ENCODE measurements around the gene ACOT12. TPM values are rescaled to one million over a fixed set of nuclear protein-coding genes. Genes with fewer than 3 reads are reported as not detected.

ACOT12 gene
- total RNA-seq, 4 donors from 2014 or later = not detected

DNA sequence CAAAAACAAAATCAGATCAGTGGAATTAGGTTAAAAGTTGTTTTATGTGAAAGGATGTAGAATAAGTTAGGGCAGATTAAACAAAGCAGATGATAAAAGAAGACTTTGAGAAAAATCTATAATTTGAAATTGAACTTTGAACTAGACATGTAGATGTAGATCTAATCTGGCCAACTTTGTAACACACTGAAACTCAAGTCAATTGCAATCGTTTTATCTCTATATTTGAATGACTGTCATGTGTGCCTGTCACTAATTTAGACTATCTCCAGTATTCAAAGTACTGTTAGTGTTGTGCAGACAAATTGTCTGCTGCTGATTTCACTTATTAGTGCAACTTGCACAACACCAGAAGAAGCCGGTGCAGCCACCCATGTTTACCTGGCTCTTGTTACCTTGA lies 39.8 kb downstream of the ACOT12 start:
- H3K36me3 ChIP-seq = no peaks in the 10 kb centered on the region
- DNase-seq = no peak
- H3K4me1 ChIP-seq = peaks cover 0 to 16% (median 0%) of the 10 kb centered on the region in 4 donors
- H3K9me3 ChIP-seq = no peaks in the 10 kb centered on the region
- intact Hi-C loops (cut with DNase I; ENCODE audit: low total_unique reads) (no loop called here), in situ Hi-C loops (cut with MboI; ENCODE audit: low pct_ligation_motif_present in 1 of 4, low pct_unique_long_range_greater_than_20kb in 1 of 4, low sequenced_read_pairs in 3 of 4) (no loop called here)
- WGBS, 2 donors (ENCODE audit: low coverage in 1 of 2) = 0 to 63% methylated on average over 1 to 2 of the region's 2 CpGs
- no peak overlapping the region for H3K4me3 ChIP-seq
- TF ChIP-seq, protein P1, sequence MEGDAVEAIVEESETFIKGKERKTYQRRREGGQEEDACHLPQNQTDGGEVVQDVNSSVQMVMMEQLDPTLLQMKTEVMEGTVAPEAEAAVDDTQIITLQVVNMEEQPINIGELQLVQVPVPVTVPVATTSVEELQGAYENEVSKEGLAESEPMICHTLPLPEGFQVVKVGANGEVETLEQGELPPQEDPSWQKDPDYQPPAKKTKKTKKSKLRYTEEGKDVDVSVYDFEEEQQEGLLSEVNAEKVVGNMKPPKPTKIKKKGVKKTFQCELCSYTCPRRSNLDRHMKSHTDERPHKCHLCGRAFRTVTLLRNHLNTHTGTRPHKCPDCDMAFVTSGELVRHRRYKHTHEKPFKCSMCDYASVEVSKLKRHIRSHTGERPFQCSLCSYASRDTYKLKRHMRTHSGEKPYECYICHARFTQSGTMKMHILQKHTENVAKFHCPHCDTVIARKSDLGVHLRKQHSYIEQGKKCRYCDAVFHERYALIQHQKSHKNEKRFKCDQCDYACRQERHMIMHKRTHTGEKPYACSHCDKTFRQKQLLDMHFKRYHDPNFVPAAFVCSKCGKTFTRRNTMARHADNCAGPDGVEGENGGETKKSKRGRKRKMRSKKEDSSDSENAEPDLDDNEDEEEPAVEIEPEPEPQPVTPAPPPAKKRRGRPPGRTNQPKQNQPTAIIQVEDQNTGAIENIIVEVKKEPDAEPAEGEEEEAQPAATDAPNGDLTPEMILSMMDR (IDR thresholded peaks at IDR 0.05) = no peak
- no peak overlapping the region for H3K27ac ChIP-seq
- H3K27me3 ChIP-seq = no peaks in the 10 kb centered on the region

DNA sequence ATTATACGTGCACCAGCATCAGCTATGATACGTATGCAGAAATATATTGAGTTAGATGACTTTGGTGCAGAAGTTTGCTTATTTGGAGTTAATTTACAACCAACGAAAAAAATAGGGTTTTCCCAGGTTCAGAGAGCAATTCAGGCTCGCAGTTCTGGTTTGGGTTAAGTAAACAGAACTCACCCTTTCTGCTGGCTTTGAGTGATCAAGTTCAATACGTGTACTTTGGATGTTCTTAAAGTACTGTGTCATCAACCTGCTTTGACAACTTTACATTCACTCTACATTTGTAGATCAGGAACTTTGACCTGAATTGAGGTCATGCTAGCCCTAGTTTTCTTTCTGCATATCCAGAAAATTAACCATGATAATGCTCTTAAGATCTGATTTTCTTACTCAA lies 40.7 kb downstream of the ACOT12 start:
- Histone ChIP-seq H3K9me3 (no peaks in the 10 kb centered on the region), H3K4me3 (no peak overlapping the region), H3K4me1 (peaks cover 0 to 16% (median 0%) of the 10 kb centered on the region in 4 donors), H3K27ac (no peak overlapping the region), H3K27me3 (no peaks in the 10 kb centered on the region), H3K36me3 (no peaks in the 10 kb centered on the region)
- TF ChIP-seq POLR2A (IDR thresholded peaks at IDR 0.05) = no peak
- TF ChIP-seq, protein P1 (IDR thresholded peaks at IDR 0.05) = no peak
- no peak for TF ChIP-seq EP300 (IDR thresholded peaks at IDR 0.05; ENCODE audit: low read depth)
- TF ChIP-seq POLR2AphosphoS5 (IDR thresholded peaks at IDR 0.05) = no peak
- WGBS, 2 donors (ENCODE audit: low coverage in 1 of 2) = 17 to 33% methylated on average over 5 of the region's 5 CpGs
- in situ Hi-C loops (cut with MboI; ENCODE audit: low pct_ligation_motif_present in 1 of 4, low pct_unique_long_range_greater_than_20kb in 1 of 4, low sequenced_read_pairs in 3 of 4) (no loop called here), intact Hi-C loops (cut with DNase I; ENCODE audit: low total_unique reads) (no loop called here)
- DNase-seq = no peak

DNA sequence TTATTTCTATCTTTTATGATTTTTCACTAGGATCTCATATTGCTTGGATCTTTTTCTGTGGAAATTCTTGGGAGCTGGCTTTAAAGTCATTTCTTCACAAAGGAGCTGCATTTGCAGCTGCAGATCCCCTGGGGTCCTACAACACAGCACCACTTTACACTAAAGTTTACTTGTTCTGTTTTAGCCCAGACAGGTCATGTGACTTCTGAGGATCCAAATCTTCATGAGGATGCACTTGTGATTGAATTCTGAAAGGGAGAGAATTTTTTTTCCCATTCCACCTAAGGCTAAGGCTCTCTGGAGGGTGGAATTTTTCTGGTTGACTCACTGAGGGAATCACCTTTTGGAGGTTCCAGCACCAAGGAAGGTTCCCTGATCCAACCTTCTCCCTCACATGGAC lies 43.4 kb downstream of the ACOT12 start:
- no peak overlapping the region for H3K27ac ChIP-seq
- intact Hi-C loops (cut with DNase I; ENCODE audit: low total_unique reads) = no loop called here
- H3K4me3 ChIP-seq = no peak overlapping the region
- no peaks in the 10 kb centered on the region for H3K27me3 ChIP-seq
- peaks cover 0 to 16% (median 0%) of the 10 kb centered on the region in 4 donors for H3K4me1 ChIP-seq
- no peaks in the 10 kb centered on the region for H3K36me3 ChIP-seq
- no peaks in the 10 kb centered on the region for H3K9me3 ChIP-seq
- in situ Hi-C loops (cut with MboI; ENCODE audit: low pct_ligation_motif_present in 1 of 4, low pct_unique_long_range_greater_than_20kb in 1 of 4, low sequenced_read_pairs in 3 of 4) = no loop called here
- DNase-seq = no peak
- TF ChIP-seq, protein P1 (IDR thresholded peaks at IDR 0.05) = no peak
- TF ChIP-seq POLR2A (IDR thresholded peaks at IDR 0.05) (no peak), POLR2AphosphoS5 (IDR thresholded peaks at IDR 0.05) (no peak), EP300 (IDR thresholded peaks at IDR 0.05; ENCODE audit: low read depth) (no peak)

DNA sequence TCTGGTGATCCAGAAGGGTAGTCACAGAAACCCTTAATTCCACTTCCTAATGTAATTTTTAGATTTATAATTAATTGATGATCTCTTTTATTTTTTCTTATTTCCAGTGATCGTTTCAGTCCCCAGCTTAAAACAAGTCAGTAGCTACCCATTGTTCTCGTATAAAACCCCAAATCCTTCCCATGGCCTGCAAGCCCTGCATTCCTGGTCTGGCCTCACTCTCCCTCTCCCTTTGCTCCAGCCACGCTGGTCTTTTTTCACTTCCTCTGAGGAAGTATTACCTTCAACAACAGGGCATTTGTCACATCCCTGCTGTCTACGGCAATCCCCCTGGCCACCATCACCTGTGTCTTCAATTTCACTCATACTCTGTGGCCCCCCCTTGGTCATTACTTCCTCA lies 44.8 kb downstream of the ACOT12 start:
- Histone ChIP-seq H3K4me1 (peaks cover 0 to 14% (median 0%) of the 10 kb centered on the region in 4 donors), H3K27ac (no peak overlapping the region), H3K4me3 (no peak overlapping the region), H3K36me3 (no peaks in the 10 kb centered on the region), H3K9me3 (no peaks in the 10 kb centered on the region), H3K27me3 (no peaks in the 10 kb centered on the region)
- TF ChIP-seq, protein P1 (IDR thresholded peaks at IDR 0.05) = no peak
- TF ChIP-seq EP300 (IDR thresholded peaks at IDR 0.05; ENCODE audit: low read depth) (no peak), POLR2A (IDR thresholded peaks at IDR 0.05) (no peak), POLR2AphosphoS5 (IDR thresholded peaks at IDR 0.05) (no peak)
- in situ Hi-C loops (cut with MboI; ENCODE audit: low pct_ligation_motif_present in 1 of 4, low pct_unique_long_range_greater_than_20kb in 1 of 4, low sequenced_read_pairs in 3 of 4) = no loop called here
- 72 to 100% methylated on average over 3 to 4 of the region's 4 CpGs for WGBS, 2 donors (ENCODE audit: low coverage in 1 of 2)
- intact Hi-C loops (cut with DNase I; ENCODE audit: low total_unique reads) = no loop called here
- no peak for DNase-seq
